NCI-H82 treated with DMSO at 0.1 percent for 48 hours (cell line): ENCODE measurements around the gene PGBD5.

Experiments
- DNase-seq: peaks from one replicate; lab custom pipeline; 2025; ENCODE audit not compliant: unreplicated experiment; lab: John Stamatoyannopoulos, UW

The PGBD5 gene

DNA sequence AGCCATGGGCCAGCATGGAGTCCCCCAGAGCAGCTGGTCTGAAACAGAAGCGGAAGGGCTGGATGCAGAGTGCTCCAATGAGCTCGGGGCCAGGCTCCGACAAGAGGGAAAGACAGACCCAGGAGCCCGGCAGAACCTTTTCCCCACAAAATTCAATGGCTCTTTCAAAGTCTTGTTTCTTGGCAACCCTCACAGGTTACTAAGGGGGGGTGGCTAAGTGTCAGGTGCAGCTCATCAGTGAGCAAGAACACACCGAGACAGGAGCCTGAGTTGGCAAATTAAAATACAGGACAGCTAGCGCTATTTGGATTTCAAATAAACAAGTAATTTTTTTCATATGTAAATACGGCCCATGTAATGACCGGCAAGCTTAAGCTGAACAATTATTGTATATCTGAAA lies 27.3 kb downstream of the PGBD5 start:
- no peak for DNase-seq

GRCh38 chr1:230396966-230397365 lies 29.2 kb downstream of the PGBD5 start:
- DNase-seq: no peak

DNA sequence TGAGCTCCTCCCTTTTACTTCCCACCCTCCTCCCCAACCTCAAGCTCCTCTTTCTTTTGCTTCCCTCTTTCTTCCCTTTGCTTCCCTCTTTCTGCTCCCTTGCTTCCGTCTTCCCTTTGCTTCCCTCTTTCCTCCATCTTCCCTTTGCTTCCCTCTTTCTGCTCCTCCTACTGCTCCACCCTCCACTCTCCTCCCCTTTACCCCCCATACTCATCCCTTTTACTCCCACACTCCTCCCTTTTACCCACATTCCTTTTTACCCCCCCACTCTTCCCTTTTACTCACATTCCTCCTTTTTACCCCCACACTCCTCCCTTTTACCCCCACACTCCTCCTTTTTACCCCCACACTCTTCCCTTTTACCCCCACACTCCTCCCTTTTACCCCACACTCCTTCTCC lies 30.2 kb downstream of the PGBD5 start:
- DNase-seq: no peak

- DNase-seq: no peak
These were observed 31.4 kb downstream of the PGBD5 start for GRCh38 chr1:230394741-230395140.

DNA sequence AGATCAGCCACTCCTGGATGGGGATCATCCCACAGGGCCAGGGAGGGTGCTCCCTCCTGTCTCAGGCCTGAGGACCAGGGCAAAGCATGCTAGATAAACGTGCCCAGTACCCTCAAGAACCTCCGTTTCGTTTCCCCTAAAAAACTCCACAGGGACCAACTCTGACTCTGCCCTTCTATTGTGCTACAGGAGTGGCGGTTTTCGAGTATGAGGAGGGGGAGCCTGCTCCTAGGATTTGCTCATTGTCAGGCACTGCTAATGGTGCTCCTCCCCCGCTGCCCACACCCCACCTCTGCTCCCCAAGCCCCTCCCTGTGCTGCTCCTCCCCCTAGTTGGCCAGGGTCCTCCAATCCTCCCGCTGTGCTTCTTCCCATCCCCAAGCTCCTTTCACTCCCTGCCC lies 32.0 kb downstream of the PGBD5 start:
- DNase-seq: no peak

- DNase-seq: no peak
These were observed 32.4 kb downstream of the PGBD5 start for GRCh38 chr1:230393722-230394121.

DNA sequence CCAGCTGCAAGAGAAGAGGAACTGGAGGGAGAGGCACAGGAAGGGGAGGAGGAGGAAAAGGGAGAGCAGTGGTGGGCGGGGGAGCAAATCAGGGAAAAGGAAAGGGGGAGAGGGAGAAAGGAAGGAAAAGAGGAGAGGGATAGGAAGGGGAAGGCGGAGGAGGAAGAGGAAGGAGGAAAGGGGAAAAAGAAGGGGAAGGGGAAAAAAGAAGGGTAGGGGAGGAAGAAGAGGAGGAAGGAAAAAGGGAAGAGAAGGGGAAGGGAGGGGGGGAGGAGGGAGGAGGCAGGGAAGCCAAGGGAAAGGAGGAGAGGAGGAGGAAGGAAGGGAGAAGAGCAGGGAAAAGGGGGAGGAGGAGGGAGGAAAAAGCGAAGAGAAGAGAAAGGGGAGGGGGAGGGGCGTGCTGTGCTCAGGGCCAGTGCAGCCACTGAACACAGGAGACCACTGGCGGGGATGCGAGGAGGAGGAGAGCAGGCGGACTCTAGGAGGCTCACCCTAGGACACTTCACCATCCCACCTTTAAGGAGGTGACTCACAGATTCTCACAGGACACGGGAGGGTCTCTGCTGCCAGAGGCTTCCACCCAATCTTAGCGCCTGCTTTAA lies 33.1 kb downstream of the PGBD5 start:
- DNase-seq: no peak

DNA sequence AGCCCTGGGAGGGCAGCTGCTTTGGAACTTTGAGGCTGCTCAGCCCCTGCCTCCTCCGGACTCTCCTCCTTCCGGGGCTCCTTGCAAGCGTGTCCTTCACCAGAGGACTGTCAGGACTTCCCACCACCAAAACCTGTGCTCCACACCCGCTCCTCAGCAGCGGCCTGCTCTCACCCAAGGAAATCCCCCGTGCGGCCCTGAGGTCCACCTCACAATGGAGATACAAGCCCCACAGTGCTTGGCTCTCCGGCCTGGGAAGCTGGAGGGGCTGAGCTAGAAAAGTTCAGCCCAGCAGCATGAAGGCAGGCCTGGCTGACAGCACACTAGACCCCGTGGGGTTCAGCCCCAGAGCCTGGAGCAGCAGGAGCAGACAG lies 33.6 kb downstream of the PGBD5 start:
- DNase-seq: no peak

DNA sequence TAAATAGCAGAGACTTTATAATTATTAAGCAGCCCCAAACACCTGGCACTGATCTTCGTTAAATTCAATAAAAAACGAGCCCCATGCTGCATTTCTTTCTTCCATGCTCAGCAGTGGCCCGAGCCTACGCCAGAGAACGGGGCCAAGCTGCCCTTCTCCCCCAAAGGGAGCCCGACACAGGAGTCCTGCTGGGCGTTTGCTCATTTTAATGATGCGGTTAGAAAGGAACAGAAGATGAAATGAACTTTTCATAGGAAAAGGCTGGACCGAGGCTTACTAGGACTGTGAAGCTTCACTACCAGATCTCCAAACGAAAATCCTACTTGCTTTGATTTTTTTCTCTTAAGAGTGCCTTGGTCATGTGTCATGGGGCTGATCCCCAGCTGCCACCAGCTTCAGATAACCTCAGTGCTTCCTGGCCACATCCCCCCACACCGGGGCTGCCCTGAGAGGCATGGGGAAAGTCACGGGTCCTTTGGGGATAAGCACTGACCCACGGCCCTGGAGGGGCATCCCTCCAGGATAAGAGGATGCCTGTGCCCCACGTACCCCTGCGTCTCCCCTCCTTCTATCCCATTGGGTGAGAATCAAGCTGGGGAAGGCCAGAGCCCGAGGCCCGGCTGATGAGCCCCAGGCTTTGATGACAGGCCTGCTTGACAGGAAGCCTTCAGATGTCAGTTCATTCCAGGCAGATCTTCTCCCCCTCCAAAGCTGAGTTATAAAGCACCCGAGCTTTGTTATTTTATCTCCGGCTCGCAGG lies 34.2 kb downstream of the PGBD5 start:
- no peak for DNase-seq

DNA sequence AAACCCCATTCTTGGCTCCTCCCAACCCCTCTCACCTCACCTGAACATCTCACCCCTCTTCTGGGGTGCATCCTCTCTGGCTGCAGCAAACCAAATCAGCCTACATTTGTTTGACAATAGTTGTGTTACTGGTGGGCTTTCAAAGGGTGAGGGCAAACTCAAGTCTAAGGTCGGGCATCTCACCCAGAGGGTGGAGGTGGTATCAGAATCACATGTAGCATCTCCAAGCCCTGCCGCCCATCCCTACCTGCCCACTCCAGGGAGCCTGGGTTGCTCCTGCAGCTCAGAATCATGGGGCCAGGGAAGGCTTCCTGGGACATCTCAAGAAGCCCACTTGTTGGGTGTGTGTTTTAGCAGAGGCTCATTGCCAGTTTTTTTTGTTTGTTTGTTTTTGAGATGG lies 35.8 kb downstream of the PGBD5 start:
- no peak for DNase-seq

- DNase-seq: no peak
These were observed 38.3 kb downstream of the PGBD5 start for GRCh38 chr1:230387876-230388275.

DNA sequence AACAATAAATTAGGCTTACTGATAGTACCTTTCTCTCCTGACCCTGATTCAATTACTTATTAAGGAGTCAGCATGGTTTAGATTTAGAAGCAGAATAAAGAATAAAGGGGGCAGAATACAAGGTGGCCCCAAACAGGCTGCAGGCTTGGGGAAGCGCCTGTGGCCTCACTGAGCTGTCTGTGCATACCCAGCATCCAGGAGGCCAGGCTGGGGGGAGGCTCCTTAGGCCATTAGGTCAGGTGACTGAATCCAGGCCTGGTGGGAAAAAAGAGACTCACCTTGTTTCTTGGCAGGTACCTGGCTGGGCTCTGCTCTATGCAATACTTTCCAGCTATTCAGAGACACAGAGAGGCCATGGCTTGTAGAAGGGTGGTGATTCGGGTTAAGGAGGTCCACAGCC lies 38.8 kb downstream of the PGBD5 start:
- no peak for DNase-seq

- no peak for DNase-seq
These were observed 39.4 kb downstream of the PGBD5 start for GRCh38 chr1:230386637-230387262.

DNA sequence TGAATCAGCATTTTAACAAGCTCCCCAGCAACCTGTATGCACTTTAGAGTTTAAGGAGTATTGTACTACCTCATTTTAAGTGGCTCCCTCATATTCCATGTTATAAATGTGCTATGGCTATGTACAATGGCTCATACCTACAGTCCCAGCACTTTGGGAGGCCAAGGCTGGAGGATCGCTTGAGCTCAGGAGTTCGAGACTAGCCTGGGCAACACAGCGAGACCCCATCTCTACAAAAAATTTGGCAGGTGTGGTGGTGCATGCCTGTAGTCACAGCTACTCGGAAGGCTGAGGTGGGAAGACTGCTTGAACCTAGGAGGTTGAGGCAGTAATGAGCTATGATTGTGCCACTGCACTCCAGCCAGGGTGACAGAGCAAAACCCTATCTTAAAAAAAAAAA lies 40.2 kb downstream of the PGBD5 start:
- no peak for DNase-seq

DNA sequence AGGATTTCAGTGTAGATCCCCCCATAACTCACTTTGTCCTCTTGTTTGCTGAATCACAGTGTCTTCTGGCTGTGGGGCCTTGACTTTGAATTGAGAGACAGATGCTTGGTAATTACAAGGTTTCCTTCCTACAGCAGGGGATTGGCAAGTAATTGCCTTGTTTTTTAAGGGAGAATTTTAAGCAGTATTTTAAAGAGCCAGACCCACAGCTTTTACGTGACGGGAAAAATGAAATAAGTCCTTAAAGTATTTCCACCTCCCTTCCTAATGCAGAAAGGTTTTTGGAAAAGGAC lies 41.0 kb downstream of the PGBD5 start:
- no peak for DNase-seq

DNA sequence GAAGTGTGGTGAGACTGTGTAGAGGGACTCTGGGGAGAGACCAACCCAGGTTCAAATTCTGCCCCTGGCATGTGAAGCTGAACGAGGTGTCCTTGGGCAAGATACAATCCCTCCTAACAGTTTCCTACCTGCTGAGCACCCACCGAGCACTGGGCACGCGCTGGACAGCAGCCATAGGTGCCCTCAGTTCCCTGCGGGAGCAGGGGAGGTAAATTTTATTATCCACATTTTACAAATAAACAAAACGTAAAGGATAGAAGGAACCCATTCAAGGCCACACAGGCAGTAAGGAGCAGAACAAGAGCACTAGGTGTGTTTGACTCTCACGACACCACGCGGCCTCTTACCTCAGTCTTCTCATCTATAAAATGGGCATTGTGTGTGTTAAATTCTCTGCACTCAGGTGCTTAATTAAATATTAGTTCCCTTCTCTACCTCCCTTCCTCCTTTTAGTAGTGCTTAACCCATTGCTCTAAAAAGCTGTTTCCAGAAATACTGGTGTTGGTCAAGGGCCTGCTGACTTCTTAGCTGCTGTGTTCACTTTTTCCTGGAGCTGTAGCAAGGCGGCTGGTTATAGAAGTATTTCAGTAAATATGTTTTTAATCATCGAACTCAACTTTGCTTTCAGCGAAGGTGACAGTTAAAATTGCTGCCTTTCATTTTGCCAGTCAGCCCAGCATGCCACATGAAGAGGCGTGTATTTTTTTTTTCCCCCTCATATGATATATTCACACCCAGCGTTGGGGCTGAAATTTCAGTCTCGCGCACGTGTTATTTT lies 41.6 kb downstream of the PGBD5 start:
- no peak for DNase-seq

DNA sequence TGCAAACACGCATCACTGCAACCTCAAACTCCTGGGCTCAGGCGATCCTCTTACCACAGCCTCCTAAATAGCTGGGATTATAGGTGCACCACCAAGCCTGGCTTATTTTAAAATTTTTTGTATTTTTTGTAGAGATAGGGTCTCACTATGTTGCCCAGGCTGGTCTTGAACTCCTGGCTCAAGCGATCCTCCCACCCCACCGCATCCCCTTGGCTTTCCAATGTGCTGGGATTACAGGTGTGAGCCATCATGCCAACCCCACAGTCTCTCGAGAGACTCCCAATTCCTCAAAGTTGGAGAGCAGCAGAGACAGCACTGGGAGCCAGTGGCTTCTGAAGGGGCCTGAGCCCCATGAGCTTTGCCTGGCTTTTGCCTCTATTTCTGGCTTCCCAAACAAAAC lies 42.7 kb downstream of the PGBD5 start:
- DNase-seq: no peak

DNA sequence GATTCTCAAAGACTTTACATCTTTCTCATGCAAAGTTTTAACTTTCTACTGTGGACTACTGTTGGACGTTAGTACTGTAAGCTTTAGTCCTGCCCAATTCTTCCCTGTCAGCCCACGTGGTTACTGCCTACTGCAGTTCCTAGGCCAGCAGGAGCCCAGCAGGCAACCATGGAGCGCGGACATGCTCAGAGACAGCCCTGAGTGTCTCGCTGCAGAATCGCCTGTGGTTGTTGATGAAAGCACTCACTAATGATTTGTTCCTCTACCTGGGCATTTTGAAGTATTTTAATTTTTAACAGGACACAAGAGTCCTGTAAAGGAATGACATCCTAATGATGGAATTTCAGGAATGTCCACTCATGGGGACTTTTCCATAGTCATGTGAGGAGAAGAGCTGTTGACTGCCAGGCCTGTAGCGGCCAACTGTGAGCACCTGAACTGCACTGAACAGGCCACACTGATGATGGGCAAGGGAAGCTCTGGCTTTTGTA lies 44.1 kb downstream of the PGBD5 start:
- no peak for DNase-seq

DNA sequence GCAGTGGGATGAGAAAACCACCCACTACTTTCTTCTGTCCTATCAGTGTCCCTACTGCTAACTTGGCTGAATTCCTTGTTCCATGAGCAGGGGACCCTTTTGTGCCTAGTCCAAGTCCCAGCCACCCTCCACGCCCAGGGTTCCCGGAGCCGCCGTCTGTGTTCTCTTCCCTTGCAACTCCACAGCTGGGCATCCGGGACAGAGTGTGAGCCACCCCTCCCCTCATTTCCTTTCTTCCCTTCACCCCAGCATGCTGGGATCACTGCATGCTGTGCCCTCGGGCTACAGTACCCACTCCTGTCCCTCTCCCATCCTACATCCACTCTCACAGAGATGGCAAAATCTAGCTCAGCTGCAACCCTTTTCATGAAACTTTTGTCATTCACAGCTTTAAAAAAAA lies 44.5 kb downstream of the PGBD5 start:
- no peak for DNase-seq

DNA sequence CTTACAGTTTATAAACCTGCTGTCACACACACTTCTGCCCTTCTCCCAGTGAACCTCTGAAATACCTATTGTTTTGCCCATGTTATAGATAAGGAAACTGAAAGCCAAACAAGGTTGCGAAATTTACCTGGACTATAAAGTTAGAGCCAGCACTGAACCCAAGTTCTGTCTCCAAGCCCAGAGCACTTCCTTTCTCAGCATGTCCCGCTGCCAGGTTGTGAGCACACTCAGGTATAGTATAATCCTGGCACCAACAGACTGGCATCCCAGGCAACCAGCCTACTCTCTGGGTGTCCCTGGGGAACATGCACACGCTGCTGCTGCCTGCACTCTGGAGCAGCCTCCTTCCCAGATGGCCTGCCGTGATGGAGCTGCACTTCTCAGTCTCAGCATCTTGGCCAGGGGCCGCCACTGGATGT lies 45.1 kb downstream of the PGBD5 start:
- no peak for DNase-seq

- DNase-seq: no peak
These were observed 46.2 kb downstream of the PGBD5 start for GRCh38 chr1:230379928-230380327.

DNA sequence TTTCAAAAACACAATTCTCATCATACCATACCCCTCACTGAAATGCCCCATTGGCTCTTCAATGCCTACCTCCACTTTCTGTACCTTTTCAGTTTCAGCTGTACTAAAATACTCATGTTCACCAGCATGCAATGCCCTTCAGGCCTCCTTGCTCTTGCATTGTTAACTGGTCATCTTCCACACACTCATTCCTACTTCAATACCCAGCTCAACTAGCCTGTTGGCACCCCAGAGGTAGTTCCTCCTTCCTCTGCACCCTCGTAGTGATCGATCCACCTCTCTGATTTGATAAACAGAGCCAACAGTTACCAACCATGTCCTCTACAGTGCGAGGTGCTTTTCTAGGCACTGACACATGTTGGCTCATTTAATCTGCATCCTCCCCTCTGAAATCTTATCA lies 46.7 kb downstream of the PGBD5 start:
- DNase-seq: no peak
